Neutrophil (primary cell): ENCODE measurements around the gene TTC27.
"Not testable (repeated sequence)": the region's sequence is repeated elsewhere in the genome, so short reads cannot be mapped to it uniquely, and the experiment has no call there.

Experiments used
- H3K27ac ChIP-seq: fragments of 200-600 bp; sonication (generic); 2 replicates; pipeline ENCODE4 v1.5.1; 2016; ENCODE audit warnings: mild to moderate bottlenecking, moderate library complexity
- H3K27me3 ChIP-seq: fragments of 200-600 bp; sonication (generic); 2 replicates; pipeline ENCODE4 v1.6.0; 2016; ENCODE audit warnings: mild to moderate bottlenecking
- H3K36me3 ChIP-seq: fragments of 200-600 bp; sonication (generic); 2 replicates; pipeline ENCODE4 v1.5.1; 2017
- H3K4me1 ChIP-seq, 2 experiments: fragments of 200-600 bp in 1 of 2; sonication (generic) in 1 of 2; 1 replicate in 1 of 2; 2 replicates in 1 of 2; pipeline versions ENCODE4 v1.5.1 to v1.6.1; 2013 to 2016; ENCODE audit warnings: low read depth in 1 of 2, low read length in 1 of 2, mild to moderate bottlenecking in 1 of 2, moderate library complexity in 1 of 2; ENCODE audit not compliant: control insufficient read depth in 1 of 2, insufficient read depth in 1 of 2
- H3K4me3 ChIP-seq, 2 experiments: fragments of 200-600 bp in 1 of 2; sonication (generic) in 1 of 2; 1 replicate in 1 of 2; 2 replicates in 1 of 2; pipeline ENCODE4 v1.5.1; 2013 to 2016; ENCODE audit warnings: low read depth in 1 of 2, low read length in 1 of 2, mild to moderate bottlenecking in 1 of 2, moderate library complexity in 1 of 2
- H3K9me3 ChIP-seq: fragments of 200-600 bp; sonication (generic); 2 replicates; pipeline ENCODE4 v1.5.1; 2016
- TF ChIP-seq, protein P1 (sequence below): fragments of 200-600 bp; sonication (generic); IDR thresholded peaks from 2 replicates; pipeline ENCODE4 v1.5.1; 2016; ENCODE audit warnings: antibody characterized with exemption

The TTC27 gene

DNA sequence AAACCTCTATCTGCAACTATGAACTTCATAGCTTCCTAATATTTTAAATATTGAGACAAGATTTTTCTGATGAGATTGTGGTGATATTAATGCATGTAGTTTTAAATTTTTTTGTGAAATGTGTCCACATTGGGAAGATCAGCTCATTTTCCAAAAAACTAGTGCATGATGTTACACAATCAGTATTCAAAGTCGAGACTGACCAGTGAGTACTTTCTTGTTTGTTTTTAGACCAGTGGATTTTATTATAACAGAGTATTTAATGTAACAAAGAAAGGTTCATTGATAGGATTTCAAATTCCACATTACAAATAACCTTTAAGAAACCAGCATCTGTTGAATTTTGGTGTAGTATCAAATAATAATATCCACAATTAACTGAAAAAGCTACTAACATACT is 99.3 kb downstream of the TTC27 start:
- Histone ChIP-seq H3K9me3 (no peaks in the 10 kb centered on the region), H3K36me3 (no peaks in the 10 kb centered on the region), H3K27me3 (no peaks in the 10 kb centered on the region), H3K4me3 (no peak overlapping the region), H3K27ac (no peak overlapping the region), H3K4me1 (no peaks in the 10 kb centered on the region)
- TF ChIP-seq, protein P1, sequence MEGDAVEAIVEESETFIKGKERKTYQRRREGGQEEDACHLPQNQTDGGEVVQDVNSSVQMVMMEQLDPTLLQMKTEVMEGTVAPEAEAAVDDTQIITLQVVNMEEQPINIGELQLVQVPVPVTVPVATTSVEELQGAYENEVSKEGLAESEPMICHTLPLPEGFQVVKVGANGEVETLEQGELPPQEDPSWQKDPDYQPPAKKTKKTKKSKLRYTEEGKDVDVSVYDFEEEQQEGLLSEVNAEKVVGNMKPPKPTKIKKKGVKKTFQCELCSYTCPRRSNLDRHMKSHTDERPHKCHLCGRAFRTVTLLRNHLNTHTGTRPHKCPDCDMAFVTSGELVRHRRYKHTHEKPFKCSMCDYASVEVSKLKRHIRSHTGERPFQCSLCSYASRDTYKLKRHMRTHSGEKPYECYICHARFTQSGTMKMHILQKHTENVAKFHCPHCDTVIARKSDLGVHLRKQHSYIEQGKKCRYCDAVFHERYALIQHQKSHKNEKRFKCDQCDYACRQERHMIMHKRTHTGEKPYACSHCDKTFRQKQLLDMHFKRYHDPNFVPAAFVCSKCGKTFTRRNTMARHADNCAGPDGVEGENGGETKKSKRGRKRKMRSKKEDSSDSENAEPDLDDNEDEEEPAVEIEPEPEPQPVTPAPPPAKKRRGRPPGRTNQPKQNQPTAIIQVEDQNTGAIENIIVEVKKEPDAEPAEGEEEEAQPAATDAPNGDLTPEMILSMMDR, result no peak

DNA sequence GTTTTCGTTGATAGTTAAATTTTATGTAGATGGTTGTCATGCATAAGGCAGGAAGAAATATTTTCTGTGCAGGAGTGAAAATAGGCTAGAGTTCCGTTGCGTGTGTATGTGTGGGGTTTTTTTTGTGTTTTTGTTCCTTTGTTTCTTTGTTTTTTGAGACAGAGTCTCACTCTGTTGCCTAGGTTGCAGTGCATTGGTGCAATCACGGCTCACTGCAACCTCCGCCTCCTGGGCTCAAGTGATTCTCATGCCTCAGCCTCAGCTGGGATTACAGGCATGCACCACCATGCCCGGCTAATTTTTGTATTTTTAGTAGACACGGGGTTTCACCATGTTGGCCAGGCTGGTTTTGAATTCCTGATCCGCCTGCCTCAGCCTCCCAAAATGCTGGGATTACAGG is 103.1 kb downstream of the TTC27 start:
- not testable (repeated sequence) for H3K27ac ChIP-seq, H3K36me3 ChIP-seq, H3K27me3 ChIP-seq, H3K9me3 ChIP-seq, H3K4me1 ChIP-seq, H3K4me3 ChIP-seq

DNA sequence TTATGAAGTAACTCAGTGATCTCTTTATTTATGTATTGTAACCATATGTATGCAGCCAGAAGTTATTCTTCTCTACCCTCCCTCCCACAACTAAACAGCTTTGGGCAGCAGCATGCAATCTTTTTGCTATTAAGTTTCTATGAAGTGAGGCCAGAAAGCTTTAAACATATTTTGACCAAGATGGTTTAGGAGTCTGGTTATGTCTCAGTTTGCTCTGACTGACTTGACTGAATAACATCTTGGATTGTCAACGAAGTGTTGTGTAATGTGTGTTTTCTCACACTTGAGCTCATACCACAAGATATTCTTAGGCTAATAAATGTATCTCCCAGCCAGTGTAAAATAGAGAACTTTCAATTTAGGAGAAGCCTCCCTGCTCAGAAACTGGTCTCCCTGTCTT is 104.3 kb downstream of the TTC27 start:
- Histone ChIP-seq H3K36me3 (no peaks in the 10 kb centered on the region), H3K4me3 (no peak overlapping the region), H3K4me1 (no peaks in the 10 kb centered on the region), H3K27ac (no peak overlapping the region), H3K27me3 (no peaks in the 10 kb centered on the region), H3K9me3 (no peaks in the 10 kb centered on the region)
- TF ChIP-seq, protein P1, result no peak

DNA sequence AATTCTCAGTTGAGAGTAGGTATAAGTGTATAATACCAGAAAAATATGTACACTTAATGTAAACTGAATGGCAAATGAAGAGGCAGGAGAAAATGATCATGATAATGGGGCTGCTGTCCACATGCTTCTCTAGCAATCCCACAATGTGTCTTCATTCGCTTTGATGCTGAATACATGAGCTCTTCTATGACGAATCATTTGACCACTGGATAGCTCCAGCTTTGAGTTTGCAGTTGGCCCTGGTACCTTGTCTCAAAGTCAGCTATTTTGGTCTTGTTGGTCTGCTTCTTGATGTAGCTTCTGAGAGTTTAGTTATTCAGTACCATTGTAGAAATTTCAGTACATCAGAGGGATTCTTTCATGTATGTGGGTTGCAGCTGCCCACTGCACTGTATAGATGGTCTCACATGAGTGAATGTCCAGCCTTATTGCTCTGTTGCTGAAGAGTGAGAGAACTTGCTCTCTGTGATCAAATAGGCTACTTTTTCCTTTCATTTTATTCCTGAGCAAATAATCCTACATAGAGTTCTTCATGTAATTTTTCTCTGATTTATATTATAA is 105.1 kb downstream of the TTC27 start:
- H3K27me3 ChIP-seq, result no peaks in the 10 kb centered on the region
- H3K4me1 ChIP-seq, result no peaks in the 10 kb centered on the region
- H3K36me3 ChIP-seq, result no peaks in the 10 kb centered on the region
- no peak overlapping the region for H3K4me3 ChIP-seq
- no peak overlapping the region for H3K27ac ChIP-seq
- no peaks in the 10 kb centered on the region for H3K9me3 ChIP-seq
- TF ChIP-seq, protein P1, result no peak

DNA sequence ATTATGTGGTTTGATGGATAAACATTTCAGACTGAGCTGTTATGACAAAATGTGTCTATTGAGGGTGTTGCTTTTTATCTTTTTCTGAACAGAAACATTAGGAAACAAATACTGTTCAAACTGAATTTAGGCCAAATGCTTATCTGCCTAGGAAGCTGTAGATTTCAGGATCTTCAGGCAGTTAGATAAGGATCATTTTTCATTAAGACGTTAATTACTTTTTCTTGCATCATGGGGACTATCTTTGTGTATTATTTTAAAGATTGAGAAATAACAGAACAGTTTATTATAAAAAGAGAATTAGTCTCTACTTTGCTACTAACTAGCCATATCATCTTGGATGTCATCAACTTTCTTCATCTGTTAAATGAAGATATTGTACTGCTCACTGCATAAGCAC is 107.5 kb downstream of the TTC27 start:
- no peak overlapping the region for H3K4me3 ChIP-seq
- H3K27me3 ChIP-seq, result no peaks in the 10 kb centered on the region
- H3K4me1 ChIP-seq, result no peaks in the 10 kb centered on the region
- no peaks in the 10 kb centered on the region for H3K9me3 ChIP-seq
- no peak overlapping the region for H3K27ac ChIP-seq
- H3K36me3 ChIP-seq, result no peaks in the 10 kb centered on the region
- TF ChIP-seq, protein P1, result no peak

DNA sequence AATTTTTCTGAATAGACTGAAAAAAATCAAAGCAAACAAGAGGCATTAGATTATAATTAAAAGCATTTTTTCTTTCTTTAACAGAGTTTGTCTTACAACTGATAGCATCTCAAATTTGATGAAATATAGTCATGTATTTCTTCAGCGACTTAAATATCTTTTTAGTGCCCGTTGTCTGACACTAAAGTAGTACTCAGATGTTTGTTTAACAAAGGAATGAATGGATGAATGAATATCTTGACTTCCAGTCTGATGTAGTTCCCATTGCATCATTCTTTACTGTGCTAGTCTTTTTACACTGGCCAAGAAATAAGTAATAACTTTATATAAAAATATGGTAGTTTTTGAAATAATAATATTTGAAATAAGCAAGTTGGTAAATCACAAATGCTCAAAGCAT is 111.1 kb downstream of the TTC27 start:
- no peak overlapping the region for H3K27ac ChIP-seq
- no peaks in the 10 kb centered on the region for H3K36me3 ChIP-seq
- H3K4me1 ChIP-seq, result no peaks in the 10 kb centered on the region
- H3K9me3 ChIP-seq, result no peaks in the 10 kb centered on the region
- no peaks in the 10 kb centered on the region for H3K27me3 ChIP-seq
- TF ChIP-seq, protein P1, result no peak
- no peak overlapping the region for H3K4me3 ChIP-seq
